Measurements from ENCODE around the gene LSM4.

Gene LSM4

DNA sequence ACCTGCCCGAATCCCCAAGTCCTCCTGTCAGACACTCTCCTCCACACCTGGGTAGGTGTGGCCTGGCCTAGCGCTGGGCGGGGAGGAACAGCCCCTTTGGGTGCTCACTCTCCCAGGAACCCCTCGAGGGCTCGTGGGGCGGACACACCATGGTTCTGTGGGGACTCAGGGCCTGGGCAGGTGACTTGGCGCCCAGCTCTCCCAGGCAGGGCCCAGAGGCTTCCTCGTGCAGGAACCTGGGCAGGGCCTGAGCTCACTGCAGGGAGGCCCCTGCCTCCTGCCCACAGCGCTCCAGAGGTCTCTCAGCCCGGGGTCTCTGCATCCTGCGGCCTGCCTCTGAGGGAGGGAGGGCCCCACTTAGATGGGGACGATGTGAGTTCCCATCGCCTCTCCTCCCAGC is 11.9 kb downstream of the LSM4 start:
- H3K36me3 ChIP-seq (ENCODE audit: control insufficient read depth, insufficient read depth, low read length), result peaks cover 93% of the 10 kb centered on the region
- no peaks in the 10 kb centered on the region for H3K9me3 ChIP-seq (ENCODE audit: control insufficient read depth, insufficient read depth, low read length)
- no peak overlapping the region for H3K9ac ChIP-seq (ENCODE audit: low read depth, low read length)
- no peak overlapping the region for H3K27ac ChIP-seq (ENCODE audit: low read depth, low read length)
- H3K4me3 ChIP-seq (ENCODE audit: low read depth, low read length), result no peak overlapping the region
- no peaks in the 10 kb centered on the region for H3K4me1 ChIP-seq (ENCODE audit: control insufficient read depth, insufficient read depth, low read length)
- no peaks in the 10 kb centered on the region for H3K27me3 ChIP-seq (ENCODE audit: control insufficient read depth, insufficient read depth, low read length)

DNA sequence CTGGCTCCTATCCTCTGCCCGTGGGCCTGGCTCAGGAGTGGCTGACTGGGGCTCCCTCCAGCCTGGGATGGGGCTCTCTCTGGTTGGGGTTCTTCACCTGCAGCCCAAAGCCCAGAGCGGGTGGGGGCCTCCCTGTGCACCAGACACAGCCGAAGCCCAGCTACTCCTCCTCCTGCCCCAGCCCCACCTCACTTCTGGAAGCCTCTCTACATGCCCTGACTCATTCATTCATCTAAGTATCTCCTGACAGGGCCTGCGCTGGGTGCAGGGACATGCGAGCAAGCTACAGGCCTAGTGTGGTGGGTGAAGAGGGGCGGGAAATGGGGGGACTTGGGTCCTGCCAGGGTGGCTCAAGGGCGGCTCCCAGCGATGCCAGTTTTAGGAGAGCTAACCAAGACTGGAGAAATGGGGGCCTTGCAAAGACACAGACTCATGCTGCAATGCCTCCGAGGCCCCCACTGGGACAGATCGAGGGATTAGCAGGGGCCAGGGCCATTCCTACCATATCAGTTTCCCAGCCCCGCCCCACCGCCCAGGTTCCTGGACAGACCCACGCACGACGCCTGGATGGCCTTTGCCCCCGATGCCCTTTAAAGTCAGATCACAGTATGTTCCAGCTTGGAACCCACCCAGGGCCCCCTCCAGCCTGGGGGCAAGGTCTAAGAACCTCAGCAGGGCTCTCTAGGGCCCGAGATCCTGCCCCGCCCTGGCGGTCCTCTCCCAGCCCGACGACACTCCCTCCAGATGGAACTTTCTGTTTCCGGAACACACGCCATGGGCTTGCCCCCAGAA is 12.6 kb downstream of the LSM4 start:
- no peak overlapping the region for H3K9ac ChIP-seq (ENCODE audit: low read depth, low read length)
- no peak overlapping the region for H3K27ac ChIP-seq (ENCODE audit: low read depth, low read length)
- H3K9me3 ChIP-seq (ENCODE audit: control insufficient read depth, insufficient read depth, low read length), result no peaks in the 10 kb centered on the region
- H3K4me3 ChIP-seq (ENCODE audit: low read depth, low read length), result no peak overlapping the region
- peaks cover 88% of the 10 kb centered on the region for H3K36me3 ChIP-seq (ENCODE audit: control insufficient read depth, insufficient read depth, low read length)
- peaks cover under 1% of the 10 kb centered on the region; the same call in 1 of the 2 replicates for H3K4me1 ChIP-seq (ENCODE audit: control insufficient read depth, insufficient read depth, low read length)
- no peaks in the 10 kb centered on the region for H3K27me3 ChIP-seq (ENCODE audit: control insufficient read depth, insufficient read depth, low read length)

DNA sequence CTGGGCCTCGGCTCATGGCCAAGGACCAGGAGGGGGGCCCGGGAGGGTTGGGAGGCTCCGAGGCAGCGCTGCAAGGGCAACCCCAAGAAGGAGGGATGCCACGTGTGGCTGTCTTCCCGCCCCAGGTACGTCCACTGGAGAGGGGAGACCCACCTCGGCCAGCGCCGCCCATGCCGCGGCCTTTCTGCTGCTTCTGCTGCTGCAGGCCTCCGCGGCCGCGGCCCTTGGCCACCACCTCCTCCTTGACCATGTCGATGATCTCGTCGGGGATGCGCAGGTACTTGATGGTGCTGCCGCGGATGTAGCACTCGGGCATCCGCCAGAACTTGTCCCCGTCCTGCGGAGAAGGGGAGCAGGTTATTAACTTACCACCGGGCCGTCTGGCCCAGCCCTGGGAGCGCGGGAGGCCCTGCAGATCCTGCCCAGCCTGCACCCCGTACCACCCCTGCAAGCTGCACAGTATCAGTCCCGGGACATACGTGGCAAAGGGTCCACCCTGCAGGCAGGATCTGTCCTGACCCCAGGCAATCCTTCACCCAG is 13.3 kb downstream of the LSM4 start:
- peaks cover 8% of the 10 kb centered on the region for H3K4me1 ChIP-seq (ENCODE audit: control insufficient read depth, insufficient read depth, low read length)
- H3K27me3 ChIP-seq (ENCODE audit: control insufficient read depth, insufficient read depth, low read length), result no peaks in the 10 kb centered on the region
- no peaks in the 10 kb centered on the region for H3K9me3 ChIP-seq (ENCODE audit: control insufficient read depth, insufficient read depth, low read length)
- H3K4me3 ChIP-seq (ENCODE audit: low read depth, low read length), result no peak overlapping the region
- peaks cover 84% of the 10 kb centered on the region for H3K36me3 ChIP-seq (ENCODE audit: control insufficient read depth, insufficient read depth, low read length)
- H3K27ac ChIP-seq (ENCODE audit: low read depth, low read length), result no peak overlapping the region
- no peak overlapping the region for H3K9ac ChIP-seq (ENCODE audit: low read depth, low read length)

DNA sequence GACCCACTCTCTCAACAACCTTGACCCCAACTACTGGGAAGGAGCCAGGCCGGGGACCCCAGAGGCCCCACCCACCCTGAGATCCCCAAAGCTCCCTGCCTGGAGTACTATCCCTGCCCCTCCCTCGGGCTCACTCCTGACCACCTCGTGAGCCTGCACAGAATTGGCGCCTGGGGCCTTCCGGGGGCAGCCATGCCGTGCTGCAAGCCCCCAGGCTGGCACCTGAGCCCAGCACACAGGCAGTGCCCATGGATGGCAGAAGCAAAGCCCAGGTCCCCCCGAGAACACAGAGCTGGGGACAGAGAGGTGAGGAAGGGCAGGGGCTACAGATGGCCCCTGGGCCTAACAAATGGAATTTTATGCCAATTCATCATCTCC is 13.9 kb downstream of the LSM4 start:
- Histone ChIP-seq H3K4me3 (ENCODE audit: low read depth, low read length) (no peak overlapping the region), H3K27ac (ENCODE audit: low read depth, low read length) (no peak overlapping the region), H3K9me3 (ENCODE audit: control insufficient read depth, insufficient read depth, low read length) (no peaks in the 10 kb centered on the region), H3K27me3 (ENCODE audit: control insufficient read depth, insufficient read depth, low read length) (no peaks in the 10 kb centered on the region), H3K4me1 (ENCODE audit: control insufficient read depth, insufficient read depth, low read length) (peaks cover 14% of the 10 kb centered on the region), H3K36me3 (ENCODE audit: control insufficient read depth, insufficient read depth, low read length) (peaks cover 77% of the 10 kb centered on the region), H3K9ac (ENCODE audit: low read depth, low read length) (no peak overlapping the region)

DNA sequence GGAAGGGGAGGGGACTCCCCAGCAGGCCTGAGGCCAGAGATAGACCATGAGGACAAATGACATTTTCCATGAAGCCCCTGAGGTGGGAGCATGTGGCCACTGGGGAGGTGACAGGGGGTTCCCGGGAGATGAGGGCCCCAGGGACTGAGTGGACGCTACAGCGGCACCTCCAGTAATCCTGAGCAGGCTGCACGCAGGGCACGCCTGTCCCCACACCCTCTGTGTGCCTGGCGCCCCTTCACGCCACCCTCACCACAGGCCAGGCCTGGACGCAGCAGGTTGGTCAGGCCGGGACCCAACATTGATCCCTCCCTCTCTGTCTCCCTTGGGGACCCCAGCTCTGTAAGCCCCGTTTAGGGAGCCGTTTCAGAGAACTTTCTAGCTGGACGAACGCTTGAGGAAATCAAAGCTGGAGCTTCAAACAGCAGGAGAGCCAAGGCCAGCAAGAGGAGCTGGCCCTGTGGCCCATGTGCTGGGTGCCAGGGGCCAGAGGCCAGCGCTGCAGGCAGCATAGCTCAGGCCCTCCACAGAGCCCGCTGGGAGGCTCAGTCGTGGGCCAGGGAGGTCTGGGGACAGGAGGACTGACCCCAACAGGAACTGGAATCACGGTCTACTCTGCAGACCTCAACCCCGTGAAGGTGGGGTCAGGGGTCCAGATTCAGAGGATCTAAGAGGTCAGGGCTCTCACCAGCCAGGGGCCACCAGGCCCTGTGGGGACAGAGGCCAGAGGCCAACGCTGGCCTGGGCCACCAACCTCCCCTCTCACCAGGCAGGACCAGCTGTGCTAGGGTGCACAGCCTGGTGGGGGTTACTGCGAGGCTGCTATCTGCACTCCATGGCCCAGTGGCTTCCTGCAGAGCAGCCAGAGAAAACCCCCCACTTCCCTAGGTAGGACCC is 14.6 kb downstream of the LSM4 start:
- H3K4me1 ChIP-seq (ENCODE audit: control insufficient read depth, insufficient read depth, low read length), result peaks cover 15% of the 10 kb centered on the region
- H3K27ac ChIP-seq (ENCODE audit: low read depth, low read length), result no peak overlapping the region
- H3K4me3 ChIP-seq (ENCODE audit: low read depth, low read length), result no peak overlapping the region
- no peak overlapping the region for H3K9ac ChIP-seq (ENCODE audit: low read depth, low read length)
- no peaks in the 10 kb centered on the region for H3K9me3 ChIP-seq (ENCODE audit: control insufficient read depth, insufficient read depth, low read length)
- peaks cover 71% of the 10 kb centered on the region for H3K36me3 ChIP-seq (ENCODE audit: control insufficient read depth, insufficient read depth, low read length)
- no peaks in the 10 kb centered on the region for H3K27me3 ChIP-seq (ENCODE audit: control insufficient read depth, insufficient read depth, low read length)

DNA sequence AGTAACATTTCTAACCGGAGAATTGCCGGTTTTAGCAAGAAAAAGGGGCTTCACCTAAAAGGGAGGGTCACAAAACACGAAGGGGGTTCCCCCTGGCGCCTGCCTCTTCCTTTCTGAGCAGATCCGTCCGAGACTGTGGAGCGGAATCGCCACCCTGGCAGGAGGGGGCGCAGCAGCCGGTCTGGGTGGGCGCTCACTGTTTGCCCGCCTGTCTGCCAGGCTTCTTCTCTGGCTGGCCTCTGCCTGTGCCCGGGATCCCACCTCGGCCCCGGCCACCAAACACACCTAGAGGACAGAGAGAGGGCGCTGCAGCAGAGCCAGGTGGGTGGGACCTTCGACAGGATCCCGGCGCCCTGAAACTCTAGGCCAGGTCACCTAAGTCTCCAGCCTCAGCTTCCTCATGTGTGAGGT is 15.6 kb downstream of the LSM4 start:
- Histone ChIP-seq H3K27me3 (ENCODE audit: control insufficient read depth, insufficient read depth, low read length) (no peaks in the 10 kb centered on the region), H3K36me3 (ENCODE audit: control insufficient read depth, insufficient read depth, low read length) (peaks cover 61% of the 10 kb centered on the region), H3K27ac (ENCODE audit: low read depth, low read length) (no peak overlapping the region)

DNA sequence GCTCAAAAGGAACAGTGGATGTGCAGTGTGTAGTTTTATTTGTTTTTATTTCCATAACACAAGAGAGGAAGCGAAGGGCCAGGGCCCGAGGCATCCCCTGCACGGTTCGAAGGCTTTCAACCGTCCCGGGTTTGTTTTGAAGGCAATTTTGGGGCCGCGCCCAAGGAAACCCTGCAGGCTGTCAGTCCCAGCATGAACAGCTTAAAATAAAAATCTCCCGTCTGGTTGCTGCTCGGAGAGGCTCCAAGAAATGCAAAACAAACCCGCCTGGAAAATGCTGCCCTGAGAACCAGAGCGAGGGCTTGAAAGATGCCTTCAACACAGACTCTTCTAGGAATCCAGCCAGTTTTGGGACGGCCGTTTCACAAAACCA is 16.0 kb downstream of the LSM4 start:
- Histone ChIP-seq H3K27ac (ENCODE audit: low read depth, low read length) (no peak overlapping the region), H3K36me3 (ENCODE audit: control insufficient read depth, insufficient read depth, low read length) (peaks cover 57% of the 10 kb centered on the region), H3K9me3 (ENCODE audit: control insufficient read depth, insufficient read depth, low read length) (no peaks in the 10 kb centered on the region), H3K4me3 (ENCODE audit: low read depth, low read length) (no peak overlapping the region), H3K4me1 (ENCODE audit: control insufficient read depth, insufficient read depth, low read length) (peaks cover 15% of the 10 kb centered on the region), H3K27me3 (ENCODE audit: control insufficient read depth, insufficient read depth, low read length) (no peaks in the 10 kb centered on the region), H3K9ac (ENCODE audit: low read depth, low read length) (no peak overlapping the region)

More for the DNA sequence above, 15.6 kb downstream of the LSM4 start:
- Histone ChIP-seq H3K9ac (ENCODE audit: low read depth, low read length) (no peak overlapping the region), H3K4me3 (ENCODE audit: low read depth, low read length) (no peak overlapping the region), H3K9me3 (ENCODE audit: control insufficient read depth, insufficient read depth, low read length) (no peaks in the 10 kb centered on the region), H3K4me1 (ENCODE audit: control insufficient read depth, insufficient read depth, low read length) (peaks cover 15% of the 10 kb centered on the region)

DNA sequence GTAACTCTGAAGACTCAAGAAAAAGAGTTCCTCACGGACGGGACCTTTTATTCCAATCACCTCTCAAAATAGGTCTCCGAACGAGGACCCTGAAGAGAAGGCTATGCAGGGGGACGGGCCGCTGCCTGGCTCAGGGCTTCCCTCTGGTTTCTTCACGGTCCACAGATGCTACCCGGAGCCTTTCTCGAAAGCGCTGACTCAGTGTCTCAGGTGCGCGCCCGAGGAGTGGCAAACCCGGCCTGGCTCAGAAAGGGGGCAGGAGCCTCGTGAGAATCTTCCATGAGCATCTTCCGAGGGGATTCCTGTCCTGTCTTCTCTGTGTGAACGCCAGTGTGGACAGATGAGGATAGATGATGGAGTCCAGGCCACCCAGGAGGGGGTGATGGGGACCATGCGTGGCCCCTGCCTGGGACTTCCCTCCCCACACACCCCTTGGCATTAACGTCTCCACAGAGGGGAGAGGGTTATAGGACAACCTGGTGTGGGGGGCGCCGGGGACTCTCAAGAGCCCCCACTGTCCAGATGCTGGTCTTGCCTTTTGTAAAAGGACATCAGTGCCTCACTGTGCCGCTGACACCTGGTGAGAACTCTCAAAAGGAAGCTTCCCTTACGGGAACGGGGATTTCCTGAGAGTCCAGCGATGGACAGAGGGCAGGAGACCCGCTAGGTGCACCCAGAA is 16.5 kb downstream of the LSM4 start:
- H3K9me3 ChIP-seq (ENCODE audit: control insufficient read depth, insufficient read depth, low read length), result no peaks in the 10 kb centered on the region
- H3K27me3 ChIP-seq (ENCODE audit: control insufficient read depth, insufficient read depth, low read length), result no peaks in the 10 kb centered on the region
- H3K4me3 ChIP-seq (ENCODE audit: low read depth, low read length), result no peak overlapping the region
- H3K27ac ChIP-seq (ENCODE audit: low read depth, low read length), result no peak overlapping the region
- no peak overlapping the region for H3K9ac ChIP-seq (ENCODE audit: low read depth, low read length)
- peaks cover 15% of the 10 kb centered on the region for H3K4me1 ChIP-seq (ENCODE audit: control insufficient read depth, insufficient read depth, low read length)
- peaks cover 52% of the 10 kb centered on the region for H3K36me3 ChIP-seq (ENCODE audit: control insufficient read depth, insufficient read depth, low read length)

DNA sequence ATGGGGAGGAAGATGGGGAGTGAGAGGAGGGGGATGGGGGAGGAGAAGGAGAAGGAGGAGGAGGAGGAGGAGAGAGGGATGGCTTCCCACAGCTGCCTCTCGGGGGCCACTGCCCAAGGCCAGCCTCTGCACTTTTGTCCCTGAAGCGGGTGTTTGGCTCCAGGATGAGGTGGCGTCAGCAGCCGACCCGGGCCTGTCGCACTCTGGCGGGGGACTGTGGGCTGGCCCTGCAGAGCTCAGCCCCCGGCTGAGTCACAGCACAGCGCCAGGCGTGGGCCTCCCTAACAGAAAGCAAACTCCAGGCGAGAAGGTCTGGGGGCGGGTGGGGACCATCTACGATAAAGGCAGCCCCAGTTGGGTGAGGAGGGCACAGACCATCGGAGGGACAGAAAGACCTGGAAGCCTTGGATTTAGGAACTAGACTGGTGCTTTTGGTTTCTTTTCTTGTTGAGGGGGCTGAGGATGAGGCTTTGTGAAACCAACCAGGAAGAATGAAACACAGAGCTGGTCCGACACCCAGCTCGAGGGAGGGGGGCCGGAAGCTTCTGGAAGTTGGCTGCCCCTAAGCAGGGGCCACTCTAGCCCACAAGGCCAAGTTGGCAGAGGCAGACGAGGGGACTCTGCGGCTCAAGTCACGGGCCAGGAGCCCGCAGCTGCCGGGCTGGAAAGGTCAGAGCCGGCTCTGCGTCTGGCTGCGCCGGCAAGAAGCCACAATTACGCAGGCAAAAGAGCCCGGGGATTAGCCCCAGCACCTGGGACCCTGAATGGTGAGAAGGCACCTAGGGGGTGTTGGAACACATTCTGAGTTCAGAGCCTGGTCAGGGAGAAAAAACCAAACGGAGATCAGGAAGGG is 18.2 kb downstream of the LSM4 start:
- Histone ChIP-seq H3K36me3 (ENCODE audit: control insufficient read depth, insufficient read depth, low read length) (peaks cover 36% of the 10 kb centered on the region), H3K4me3 (ENCODE audit: low read depth, low read length) (peak overlapping the region; percentile 3; the same call in 1 of the 2 replicates), H3K4me1 (ENCODE audit: control insufficient read depth, insufficient read depth, low read length) (peaks cover 15% of the 10 kb centered on the region), H3K27me3 (ENCODE audit: control insufficient read depth, insufficient read depth, low read length) (no peaks in the 10 kb centered on the region), H3K27ac (ENCODE audit: low read depth, low read length) (peak overlapping the region; percentile 95), H3K9ac (ENCODE audit: low read depth, low read length) (0 out of 2 replicates have a peak overlapping the region, but pooled peaks have one; percentile 1), H3K9me3 (ENCODE audit: control insufficient read depth, insufficient read depth, low read length) (no peaks in the 10 kb centered on the region)

DNA sequence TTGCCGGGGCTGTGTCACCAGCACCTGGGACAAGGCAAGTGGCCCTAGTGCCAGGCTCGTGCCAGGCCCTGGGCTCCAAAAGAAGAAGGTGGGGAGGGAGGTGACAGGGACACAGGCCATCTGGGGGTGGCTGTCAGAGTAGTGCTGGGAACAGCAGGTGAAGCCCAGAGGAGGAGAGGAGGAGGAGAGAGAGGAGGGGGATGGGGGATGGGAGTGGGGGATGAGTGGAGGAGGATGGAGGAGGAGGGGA is 18.7 kb downstream of the LSM4 start:
- peaks cover 15% of the 10 kb centered on the region for H3K4me1 ChIP-seq (ENCODE audit: control insufficient read depth, insufficient read depth, low read length)
- no peaks in the 10 kb centered on the region for H3K9me3 ChIP-seq (ENCODE audit: control insufficient read depth, insufficient read depth, low read length)
- no peak overlapping the region for H3K9ac ChIP-seq (ENCODE audit: low read depth, low read length)
- H3K27ac ChIP-seq (ENCODE audit: low read depth, low read length), result peak overlapping the region; percentile 95
- no peak overlapping the region; the same call in 1 of the 2 replicates for H3K4me3 ChIP-seq (ENCODE audit: low read depth, low read length)
- peaks cover 30% of the 10 kb centered on the region for H3K36me3 ChIP-seq (ENCODE audit: control insufficient read depth, insufficient read depth, low read length)
- no peaks in the 10 kb centered on the region for H3K27me3 ChIP-seq (ENCODE audit: control insufficient read depth, insufficient read depth, low read length)

Data from HUES48 (cell line).